HG02678 (cell line): ENCODE measurements around the gene LAMA2.

Experiments
- ATAC-seq: cut with Tn5 transposase; IDR thresholded peaks from one replicate; pipeline ENCODE4 v1.9.1; 2021; ENCODE audit warnings: mild to moderate bottlenecking, moderate library complexity; ENCODE audit not compliant: unreplicated experiment

The LAMA2 gene

DNA sequence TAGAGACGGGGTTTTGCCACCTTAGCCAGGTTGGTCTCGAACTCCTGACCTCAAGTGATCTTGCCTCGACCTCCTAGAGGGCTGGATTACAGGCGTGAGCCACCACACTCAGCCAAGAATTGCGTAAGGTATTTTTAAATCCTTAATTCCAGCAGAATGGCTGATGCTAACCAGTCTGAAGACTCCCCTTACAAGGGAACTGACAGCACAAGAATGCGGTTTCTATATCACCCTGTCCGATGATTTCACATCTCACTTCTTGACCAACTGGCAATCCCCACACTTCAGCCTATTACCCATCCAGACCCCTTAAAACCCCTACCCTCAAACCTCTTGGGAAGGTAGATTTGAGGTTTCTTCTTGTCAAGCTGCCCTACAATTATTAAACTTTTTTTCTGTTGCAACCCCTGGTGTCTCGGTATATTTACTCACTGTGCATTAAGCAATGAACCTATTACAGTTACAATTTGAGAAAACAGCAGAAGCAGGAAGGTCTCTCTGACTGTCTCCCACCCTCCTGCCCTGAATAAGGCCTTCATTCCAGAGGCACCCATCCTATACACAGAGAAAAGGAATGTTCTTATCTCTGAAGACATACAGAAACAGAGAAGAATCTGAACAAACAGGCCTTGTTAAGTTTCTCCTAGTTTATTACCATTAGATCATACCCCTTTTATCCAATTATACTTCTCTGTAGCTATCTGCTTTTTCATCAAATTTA is 662.1 kb downstream of the LAMA2 start:
- ATAC-seq = no peak

DNA sequence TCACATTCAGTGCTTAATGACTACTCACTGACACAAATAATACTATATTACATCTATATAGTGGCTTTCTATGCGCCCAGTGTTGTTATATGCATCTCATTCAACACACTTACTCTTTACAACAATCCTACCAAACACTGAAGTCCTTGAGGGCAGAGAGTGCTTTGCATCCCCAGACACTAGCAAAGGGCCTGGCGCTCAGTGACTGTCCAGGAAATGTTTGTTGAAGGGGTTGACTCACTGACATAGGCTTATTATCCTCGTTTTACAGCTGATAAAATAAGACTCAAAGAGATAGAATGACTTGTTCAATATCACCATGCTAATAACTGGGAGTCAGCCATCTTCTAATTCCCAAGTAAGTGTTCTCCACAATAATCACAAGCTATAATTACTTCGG is 663.8 kb downstream of the LAMA2 start:
- ATAC-seq = no peak

DNA sequence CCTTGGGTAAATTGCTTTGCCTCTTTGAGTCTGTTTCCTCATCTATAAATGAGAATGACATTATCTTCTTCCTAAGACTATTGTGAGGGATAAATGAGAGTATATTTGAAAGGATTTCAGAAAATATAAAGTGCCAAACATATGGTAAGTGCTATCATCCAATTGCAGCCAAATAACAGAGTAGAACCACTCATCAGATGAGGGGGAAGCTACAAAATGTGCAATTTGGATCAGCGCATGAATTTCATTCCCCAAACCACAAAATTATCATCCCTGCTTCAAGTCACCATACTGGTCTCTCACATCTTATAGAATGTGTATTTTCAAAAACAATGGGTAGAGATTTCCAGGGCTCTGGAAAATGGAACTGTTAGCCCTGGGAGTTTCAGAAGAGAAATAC is 668.5 kb downstream of the LAMA2 start:
- ATAC-seq = no peak

DNA sequence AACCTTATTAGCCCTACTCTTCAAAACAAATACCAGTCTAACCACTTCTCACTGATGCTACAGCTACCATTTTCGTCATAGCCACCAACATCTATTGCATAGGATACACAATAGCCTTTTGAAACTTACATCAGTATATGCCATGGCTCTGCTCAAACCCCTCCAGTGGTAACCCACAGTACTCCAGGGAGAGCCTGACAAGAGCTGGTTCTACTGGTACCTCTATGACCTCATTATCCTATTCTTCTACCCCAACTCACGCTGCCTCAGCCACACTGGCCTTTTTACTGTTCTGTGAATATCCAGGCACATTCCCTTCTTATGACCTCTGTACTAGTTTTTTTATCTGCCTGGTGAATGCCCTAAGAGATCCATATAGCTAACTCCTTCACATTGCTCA is 669.5 kb downstream of the LAMA2 start:
- ATAC-seq = no peak

DNA sequence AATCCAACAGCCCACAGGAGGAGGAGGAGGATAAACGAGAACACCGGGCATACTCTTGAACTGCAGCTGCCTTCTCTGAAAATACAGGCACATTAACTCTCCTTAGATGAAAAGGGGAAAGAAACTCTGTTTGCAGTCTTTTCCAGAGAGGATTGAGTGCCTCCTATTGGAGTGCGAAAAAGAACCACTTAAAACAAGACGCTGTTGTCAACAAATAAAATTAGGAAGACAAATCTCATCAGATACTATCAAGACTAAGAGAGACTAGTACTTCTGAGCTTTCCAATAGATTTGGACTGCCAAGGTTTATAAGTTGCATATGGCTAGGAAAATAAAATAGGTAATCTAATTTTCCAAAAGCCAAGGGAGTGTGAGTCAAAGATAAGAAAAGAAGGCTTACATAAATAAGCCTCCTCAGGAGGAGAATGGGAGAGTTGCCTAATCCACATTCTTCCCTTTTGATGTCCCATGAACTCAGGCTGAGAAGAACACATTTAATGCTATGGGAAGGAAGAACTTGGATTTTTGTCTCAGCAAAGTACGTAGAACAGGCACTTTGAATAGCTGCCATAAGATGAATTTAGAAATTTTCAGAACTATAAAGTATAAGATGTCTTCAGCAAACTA is 672.4 kb downstream of the LAMA2 start:
- no peak for ATAC-seq

DNA sequence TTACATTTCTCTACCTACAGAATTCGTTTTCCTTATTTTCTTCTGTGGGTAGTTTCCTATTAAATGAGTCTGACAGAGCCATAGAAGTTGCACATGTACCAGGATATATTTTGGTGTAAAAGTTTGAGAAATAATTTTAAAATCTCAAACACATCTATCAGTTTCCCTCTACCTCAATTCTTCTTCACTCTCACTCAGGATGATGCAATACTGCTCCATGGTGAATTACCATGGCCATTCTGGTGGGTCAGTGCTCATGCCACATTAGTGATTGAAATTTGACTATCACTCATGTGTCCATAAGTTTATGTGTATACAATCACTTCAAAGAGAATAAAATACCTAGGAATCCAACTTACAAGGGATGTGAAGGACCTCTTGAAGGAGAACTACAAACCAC is 675.3 kb downstream of the LAMA2 start:
- ATAC-seq = no peak

DNA sequence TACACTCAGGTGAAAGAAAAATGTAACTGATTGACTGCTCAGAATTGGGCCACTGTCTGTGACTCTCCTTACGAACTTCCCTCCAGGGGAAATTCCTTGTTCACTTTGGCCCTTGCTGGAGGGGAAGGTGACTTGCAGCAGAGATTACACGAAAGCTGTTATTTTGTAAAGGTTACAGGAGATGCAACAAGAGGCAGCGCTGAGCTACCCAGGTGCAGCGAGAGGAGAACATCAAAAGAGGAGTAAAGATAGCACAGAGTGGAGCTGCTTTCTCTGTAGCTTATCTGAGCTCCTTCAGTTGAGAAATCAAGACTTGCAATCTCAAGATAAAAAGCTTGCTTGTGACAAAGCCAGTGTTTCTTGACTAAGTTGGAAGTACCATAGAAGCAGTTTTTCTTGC is 682.4 kb downstream of the LAMA2 start:
- no peak for ATAC-seq

DNA sequence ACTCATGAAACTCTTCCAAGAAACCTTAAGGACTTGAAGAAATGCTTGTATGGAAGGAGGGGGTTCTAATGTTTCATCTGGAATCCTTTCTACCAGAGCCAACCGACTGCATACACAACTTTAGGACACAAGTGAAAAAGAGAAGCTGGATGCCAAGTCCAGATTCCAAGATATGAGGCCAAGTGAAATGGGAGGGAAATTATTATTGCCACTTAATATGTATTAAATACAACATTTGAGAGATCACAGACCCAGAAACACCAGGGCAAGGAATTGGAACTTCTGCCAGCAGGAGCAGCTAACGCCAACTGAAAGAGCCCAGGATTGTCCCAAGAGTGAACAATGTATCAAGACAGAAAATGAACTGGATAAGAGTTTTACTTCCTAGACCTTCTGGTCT is 682.9 kb downstream of the LAMA2 start:
- ATAC-seq = no peak
